Measurements from ENCODE around the gene NUDT19.

NUDT19 gene

GRCh38 chr19:32646556-32646955, 45.1 kb upstream of the NUDT19 start:
- Histone ChIP-seq H3K4me1 (ENCODE audit: control insufficient read depth, insufficient read depth, low read length) (peaks cover under 1% of the 10 kb centered on the region), H3K27ac (ENCODE audit: extremely low read depth, low read depth, low read length) (no peak overlapping the region), H3K36me3 (ENCODE audit: control insufficient read depth in 2 of 2, insufficient read depth in 1 of 2, low read length in 2 of 2) (peaks cover 64 to 94% of the 10 kb centered on the region in 2 experiments), H3K9me3 (ENCODE audit: control insufficient read depth, insufficient read depth, low read depth, low read length) (no peaks in the 10 kb centered on the region; the same call in 1 of the 2 replicates), H3K4me3 (ENCODE audit: low read depth, low read length) (no peak overlapping the region)
- CTCF ChIA-PET, result interaction anchor here (0.6 to 1.0 kb wide), 2 partner anchors 29 to 47 kb away, joined by 3 to 5 read pairs; partner anchors contain the start of gene ANKRD27
- TF ChIP-seq ZNF654 (tag by site-specific recombination; IDR thresholded peaks at IDR 0.05; ENCODE audit: low read depth) (no peak), MYNN (tag by site-specific recombination; IDR thresholded peaks at IDR 0.05; ENCODE audit: borderline replicate concordance) (no peak), GLIS2 (tag by site-specific recombination; IDR thresholded peaks at IDR 0.05) (no peak)
- POLR2A ChIA-PET, result no interaction called here

GRCh38 chr19:32647361-32647760, 44.3 kb upstream of the NUDT19 start:
- H3K9me3 ChIP-seq (ENCODE audit: control insufficient read depth, insufficient read depth, low read depth, low read length), result no peaks in the 10 kb centered on the region; the same call in 1 of the 2 replicates
- ChIA-PET POLR2A (no interaction called here), CTCF (interaction anchor here (1.0 kb wide), 1 partner anchor 48 kb away, joined by 5 read pairs; no protein-coding TSS in a partner anchor)
- peaks cover 8% of the 10 kb centered on the region for H3K4me1 ChIP-seq (ENCODE audit: control insufficient read depth, insufficient read depth, low read length)
- H3K27ac ChIP-seq (ENCODE audit: extremely low read depth, low read depth, low read length), result no peak overlapping the region
- no peak for TF ChIP-seq ZNF560 (tag by site-specific recombination; IDR thresholded peaks at IDR 0.05; ENCODE audit: borderline replicate concordance)
- TF ChIP-seq ZNF837 (tag by site-specific recombination; IDR thresholded peaks at IDR 0.05), result no peak
- TF ChIP-seq ZNF548 (tag by site-specific recombination; IDR thresholded peaks at IDR 0.05), result no peak
- TF ChIP-seq REPIN1 (tag by site-specific recombination; IDR thresholded peaks at IDR 0.05; ENCODE audit: low read depth), result no peak
- no peak for TF ChIP-seq ZNF133 (tag by site-specific recombination; IDR thresholded peaks at IDR 0.05)
- TF ChIP-seq CTCF (tag by site-specific recombination; IDR thresholded peaks at IDR 0.05), result no peak
- no peak for TF ChIP-seq GLI4 (tag by site-specific recombination; IDR thresholded peaks at IDR 0.05)
- no peak for TF ChIP-seq ZBTB10 (tag by site-specific recombination; IDR thresholded peaks at IDR 0.05)
- TF ChIP-seq ZSCAN30 (tag by site-specific recombination; IDR thresholded peaks at IDR 0.05), result no peak
- TF ChIP-seq ZFP69B (tag by site-specific recombination; IDR thresholded peaks at IDR 0.05), result no peak
- peaks cover 57 to 90% of the 10 kb centered on the region in 2 experiments for H3K36me3 ChIP-seq (ENCODE audit: control insufficient read depth in 2 of 2, insufficient read depth in 1 of 2, low read length in 2 of 2)
- H3K4me3 ChIP-seq (ENCODE audit: low read depth, low read length), result no peak overlapping the region

- Histone ChIP-seq H3K4me3 (ENCODE audit: low read depth, low read length) (no peak overlapping the region), H3K27ac (ENCODE audit: extremely low read depth, low read depth, low read length) (no peak overlapping the region), H3K4me1 (ENCODE audit: control insufficient read depth, insufficient read depth, low read length) (peaks cover 13% of the 10 kb centered on the region), H3K9me3 (ENCODE audit: control insufficient read depth, insufficient read depth, low read depth, low read length) (no peaks in the 10 kb centered on the region; the same call in 1 of the 2 replicates), H3K36me3 (ENCODE audit: control insufficient read depth in 2 of 2, insufficient read depth in 1 of 2, low read length in 2 of 2) (peaks cover 33 to 82% of the 10 kb centered on the region in 2 experiments)
- TF ChIP-seq ZNF140 (tag by site-specific recombination; IDR thresholded peaks at IDR 0.05), result no peak
- no peak for TF ChIP-seq ZNF837 (tag by site-specific recombination; IDR thresholded peaks at IDR 0.05)
- TF ChIP-seq ZNF621 (tag by site-specific recombination; IDR thresholded peaks at IDR 0.05), result no peak
- no peak for TF ChIP-seq ZNF768 (tag by site-specific recombination; IDR thresholded peaks at IDR 0.05)
- TF ChIP-seq ZNF404 (tag by site-specific recombination; IDR thresholded peaks at IDR 0.05), result no peak
- no peak for TF ChIP-seq ZBTB26 (tag by site-specific recombination; optimal IDR thresholded peaks at IDR 0.05)
- ChIA-PET POLR2A (no interaction called here), CTCF (interaction anchor here (0.6 to 1.4 kb wide), 5 partner anchors 38 to 363 kb away, joined by 3 to 7 read pairs (median 4); no protein-coding TSS in a partner anchor)
Measured at GRCh38 chr19:32649751-32650150, 41.9 kb upstream of the NUDT19 start.

Data from HEK293 (cell line).